SK-N-MC (cell line): ENCODE data around the gene KCNN4.

ENCODE experiments used
- DNase-seq: peaks from one replicate; pipeline ENCODE4 v3.0.0-alpha.2; 2011; ENCODE audit warnings: low read depth, low spot score
- H3K27ac ChIP-seq: fragments of 200-600 bp; sonication (generic); 2 replicates; pipeline ENCODE4 v1.5.1; 2016; ENCODE audit warnings: mixed run types
- H3K36me3 ChIP-seq: fragments of 200-600 bp; sonication (generic); 2 replicates; pipeline ENCODE4 v1.6.1; 2017; ENCODE audit warnings: antibody characterized with exemption, low read length, mixed read lengths; ENCODE audit not compliant: insufficient read depth
- H3K4me3 ChIP-seq: fragments of 200-600 bp; sonication (generic); 2 replicates; pipeline ENCODE4 v1.5.1; 2016
- H3K9ac ChIP-seq: fragments of 200-600 bp; sonication (generic); 2 replicates; pipeline ENCODE4 v1.8.0; 2017; ENCODE audit warnings: mixed run types, mixed read lengths; ENCODE audit not compliant: insufficient read length
- H3K9me3 ChIP-seq: fragments of 200-600 bp; sonication (generic); 2 replicates; pipeline ENCODE4 v1.6.1; 2017; ENCODE audit warnings: low read depth, mild to moderate bottlenecking, antibody characterized with exemption, low read length, moderate library complexity, mixed read lengths
- EZH2 ChIP-seq: fragments of 200-600 bp; sonication (generic); IDR thresholded peaks from one replicate; pipeline ENCODE4 v1.6.1; 2017; ENCODE audit warnings: antibody characterized with exemption
- FOXP2 ChIP-seq: optimal IDR thresholded peaks from 2 replicates; pipeline ENCODE3; 2011; ENCODE audit warnings: mild to moderate bottlenecking, moderate library complexity; ENCODE audit not compliant: insufficient read depth; ENCODE audit errors: extremely low read length, control extremely low read depth
- POLR2AphosphoS5 ChIP-seq: IDR thresholded peaks from 2 replicates; pipeline ENCODE4 v1.6.1; 2012; ENCODE audit warnings: mild to moderate bottlenecking, low read depth, low read length, borderline replicate concordance

Gene KCNN4

GRCh38 chr19:43789029-43789428 is 8.3 kb upstream of the KCNN4 start:
- no peak overlapping the region for H3K27ac ChIP-seq
- DNase-seq: no peak

GRCh38 chr19:43786665-43787064 is 5.9 kb upstream of the KCNN4 start:
- Histone ChIP-seq H3K9ac (no peak overlapping the region), H3K9me3 (no peaks in the 10 kb centered on the region), H3K27ac (no peak overlapping the region), H3K36me3 (no peaks in the 10 kb centered on the region), H3K4me3 (no peak overlapping the region)
- TF ChIP-seq POLR2AphosphoS5 (no peak), FOXP2 (no peak), EZH2 (no peak)
- DNase-seq: no peak

More at GRCh38 chr19:43789029-43789428, 8.3 kb upstream of the KCNN4 start:
- H3K36me3 ChIP-seq: no peaks in the 10 kb centered on the region
- H3K4me3 ChIP-seq: no peak overlapping the region
- H3K9me3 ChIP-seq: no peaks in the 10 kb centered on the region
- no peak for TF ChIP-seq FOXP2
- no peak for TF ChIP-seq EZH2
- no peak for TF ChIP-seq POLR2AphosphoS5
- no peak overlapping the region for H3K9ac ChIP-seq

DNA sequence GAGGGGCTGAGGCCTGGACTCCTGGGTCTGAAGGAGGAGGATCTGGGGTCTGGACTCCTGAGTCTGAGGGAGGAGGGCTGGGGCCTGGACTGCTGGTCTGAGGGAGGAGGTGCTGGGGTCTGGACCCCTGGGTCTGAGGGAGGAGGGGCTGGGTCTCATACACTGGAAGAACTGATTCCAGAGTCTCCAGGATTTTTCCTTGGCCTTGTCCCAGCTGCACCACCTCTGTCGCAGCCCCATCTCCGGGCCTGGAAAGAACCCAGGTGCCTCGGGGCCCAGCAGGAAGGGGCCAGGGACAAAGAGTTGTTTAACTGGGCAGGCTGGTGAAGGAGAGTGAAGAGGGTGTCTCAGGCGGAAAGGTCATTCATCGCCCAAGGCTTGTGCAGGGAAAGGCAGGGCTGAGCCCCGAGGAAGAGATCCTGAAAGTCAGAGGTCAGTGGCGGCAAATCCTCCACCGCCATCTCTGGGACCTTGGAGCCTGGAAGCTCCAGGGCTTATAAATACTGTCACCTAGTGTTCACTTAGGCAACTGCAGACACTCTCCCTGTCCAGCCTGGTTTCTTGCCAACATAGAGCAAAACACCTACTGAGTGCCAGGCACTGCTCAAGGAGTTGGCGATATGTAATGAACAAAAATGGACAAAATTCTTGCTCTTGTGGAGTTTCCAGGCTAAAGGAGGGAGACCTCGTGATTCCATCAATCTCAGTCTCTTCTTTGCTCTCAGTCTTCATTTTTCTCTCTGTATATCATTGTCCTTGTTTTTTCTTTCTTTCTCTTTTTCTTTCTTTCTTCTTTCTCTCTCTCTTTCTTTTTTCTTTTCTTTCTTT is 4.4 kb upstream of the KCNN4 start:
- no peak overlapping the region for H3K9ac ChIP-seq
- H3K36me3 ChIP-seq: no peaks in the 10 kb centered on the region
- no peak overlapping the region for H3K27ac ChIP-seq
- H3K4me3 ChIP-seq: 0 out of 2 replicates have a peak overlapping the region, but pooled peaks have one; percentile 20
- no peak for DNase-seq
- TF ChIP-seq EZH2 (no peak), POLR2AphosphoS5 (no peak), FOXP2 (no peak)
- H3K9me3 ChIP-seq: no peaks in the 10 kb centered on the region

GRCh38 chr19:43784241-43784980 is 3.6 kb upstream of the KCNN4 start:
- Histone ChIP-seq H3K4me3 (no peak overlapping the region), H3K9ac (no peak overlapping the region), H3K9me3 (no peaks in the 10 kb centered on the region), H3K27ac (no peak overlapping the region), H3K36me3 (no peaks in the 10 kb centered on the region)
- TF ChIP-seq POLR2AphosphoS5: no peak
- TF ChIP-seq FOXP2: no peak
- TF ChIP-seq EZH2: no peak
- DNase-seq: no peak

DNA sequence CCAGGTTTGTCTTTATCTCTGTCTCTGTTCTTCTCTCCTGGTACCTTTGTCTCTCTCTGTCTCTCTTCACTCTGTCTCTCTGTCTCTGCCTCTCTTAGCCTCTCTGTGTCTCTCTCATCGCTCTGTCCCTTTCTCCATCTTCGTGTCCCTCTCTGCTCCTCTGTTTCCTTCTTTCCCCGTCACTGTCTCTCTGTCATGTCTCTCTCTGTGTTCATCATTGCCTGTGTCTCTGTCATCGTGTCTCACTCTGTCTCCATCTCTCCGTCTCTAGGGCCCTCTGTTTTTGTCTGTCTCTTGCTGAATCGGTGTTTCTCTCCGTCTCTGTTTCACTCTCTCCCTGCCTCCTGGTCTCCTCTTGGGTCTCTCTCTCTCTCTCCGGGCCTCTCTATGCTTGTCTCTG is 2.9 kb upstream of the KCNN4 start:
- no peaks in the 10 kb centered on the region for H3K36me3 ChIP-seq
- H3K27ac ChIP-seq: no peak overlapping the region
- H3K4me3 ChIP-seq: no peak overlapping the region
- no peak overlapping the region for H3K9ac ChIP-seq
- no peaks in the 10 kb centered on the region for H3K9me3 ChIP-seq
- TF ChIP-seq EZH2 (no peak), POLR2AphosphoS5 (no peak), FOXP2 (no peak)
- no peak for DNase-seq

GRCh38 chr19:43782689-43783231 is 2.0 kb upstream of the KCNN4 start:
- Histone ChIP-seq H3K27ac (no peak overlapping the region), H3K36me3 (no peaks in the 10 kb centered on the region), H3K9me3 (no peaks in the 10 kb centered on the region), H3K4me3 (0 out of 2 replicates have a peak overlapping the region, but pooled peaks have one; percentile 25), H3K9ac (no peak overlapping the region)
- no peak for DNase-seq
- TF ChIP-seq EZH2: no peak
- no peak for TF ChIP-seq FOXP2
- no peak for TF ChIP-seq POLR2AphosphoS5

DNA sequence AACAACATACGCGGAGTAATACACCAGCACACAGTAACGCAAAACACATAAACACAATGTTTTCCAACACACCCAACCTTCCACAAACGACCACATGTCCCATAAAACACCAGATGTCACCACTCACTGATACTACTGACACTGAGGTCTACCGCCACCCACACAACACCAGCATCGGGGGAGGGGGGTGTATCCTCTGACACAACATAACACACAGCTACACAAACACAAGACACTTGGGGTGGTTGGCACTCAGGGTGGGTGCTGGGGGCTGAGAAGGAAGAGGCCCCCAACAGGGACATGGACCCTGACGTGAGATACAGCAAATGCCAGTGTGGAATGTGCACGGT is 1.5 kb upstream of the KCNN4 start:
- Histone ChIP-seq H3K4me3 (no peak overlapping the region), H3K9me3 (no peaks in the 10 kb centered on the region), H3K9ac (no peak overlapping the region), H3K27ac (no peak overlapping the region), H3K36me3 (no peaks in the 10 kb centered on the region)
- DNase-seq: no peak
- no peak for TF ChIP-seq EZH2
- no peak for TF ChIP-seq FOXP2
- TF ChIP-seq POLR2AphosphoS5: no peak

GRCh38 chr19:43781630-43782310 is 997 bp upstream of the KCNN4 start:
- H3K36me3 ChIP-seq: no peaks in the 10 kb centered on the region
- H3K27ac ChIP-seq: no peak overlapping the region
- H3K9me3 ChIP-seq: no peaks in the 10 kb centered on the region
- DNase-seq: no peak
- H3K9ac ChIP-seq: no peak overlapping the region
- TF ChIP-seq FOXP2: no peak
- no peak for TF ChIP-seq POLR2AphosphoS5
- TF ChIP-seq EZH2: no peak
- H3K4me3 ChIP-seq: no peak overlapping the region
